ENCODE results near the gene ARV1. TPM values are rescaled to one million over a fixed set of nuclear protein-coding genes. Genes with fewer than 3 reads are reported as not detected.

The ARV1 gene
- total and polyA plus RNA-seq, 2 of the 13 experiments (the other 11 are each of a cell fraction or from before 2014, with no cell fraction given): 13.0 to 15.2 TPM

- CTCF ChIA-PET (ENCODE audit: low intra/inter-chr PET ratio, low total read pairs): no interaction called here
- no peak for DNase-seq (ENCODE audit: low spot score)
- no peak for ATAC-seq
- Histone ChIP-seq H3K4me2 (ENCODE audit: low read depth, low read length) (no peak overlapping the region), H3K27ac (ENCODE audit: extremely low read length, insufficient read depth, low read length) (no peak overlapping the region), H3K79me2 (ENCODE audit: insufficient read depth, low read length) (no peaks in the 10 kb centered on the region), H3K4me3 (replicated peaks in 1 of 3; ENCODE audit: insufficient read depth in 1 of 3, low read depth in 2 of 3, low read length in 3 of 3) (no peak overlapping the region), H3K9ac (ENCODE audit: insufficient read depth, low read depth, low read length) (no peak overlapping the region), H3K27me3 (ENCODE audit: control insufficient read depth in 1 of 2, insufficient read depth in 2 of 2, low read length in 2 of 2) (no peaks in the 10 kb centered on the region), H3K9me3 (ENCODE audit: low read length) (no peaks in the 10 kb centered on the region), H3K36me3 (replicated peaks in 1 of 2; ENCODE audit: control insufficient read depth in 1 of 2, insufficient read depth in 2 of 2, low read length in 2 of 2) (peaks cover 14 to 39% of the 10 kb centered on the region in 2 experiments; a peak in 4 of 5 replicates), H2AFZ (ENCODE audit: low read length) (no peak overlapping the region), H3K4me1 (ENCODE audit: insufficient read depth, low read length) (no peaks in the 10 kb centered on the region), H4K20me1 (ENCODE audit: insufficient read depth, low read length) (no peaks in the 10 kb centered on the region)
- intact Hi-C loops (cut with micrococcal nuclease; ENCODE audit: unreplicated experiment) (no loop called here), in situ Hi-C loops (cut with HindIII; ENCODE audit: extremely low pct_ligation_motif_present, low pct_unique_long_range_greater_than_20kb) (no loop called here)
- BruUV-seq (replicated peaks): no TSS peak
- no peak for FAIRE-seq
- 94% methylated on average over 1 of the region's 1 CpG for WGBS (ENCODE audit: low lambda C conversion rate)
- TF ChIP-seq ZSCAN29 (CRISPR knock-in tag; conservative IDR thresholded peaks at IDR 0.05): no peak
- no peak for TF ChIP-seq ZNF256 (CRISPR knock-in tag; conservative IDR thresholded peaks at IDR 0.05)
- no peak for TF ChIP-seq ZNF510 (CRISPR knock-in tag; IDR thresholded peaks at IDR 0.05; ENCODE audit: low read depth)
- POLR2A ChIA-PET: no interaction called here
These were observed 16.0 kb downstream of the ARV1 start for GRCh38 chr1:230994860-230995259.

GRCh38 chr1:231000201-231000600, 21.3 kb downstream of the ARV1 start:
- H3K4me2 ChIP-seq (ENCODE audit: low read depth, low read length): no peak overlapping the region
- ATAC-seq (no peak), DNase-seq (ENCODE audit: low spot score) (no peak), FAIRE-seq (no peak)
- WGBS (ENCODE audit: low lambda C conversion rate): 96% methylated on average over 4 of the region's 4 CpGs
- no peak overlapping the region for H2AFZ ChIP-seq (ENCODE audit: low read length)
- H3K27ac ChIP-seq (ENCODE audit: extremely low read length, insufficient read depth, low read length): no peak overlapping the region
- H4K20me1 ChIP-seq (ENCODE audit: insufficient read depth, low read length): no peaks in the 10 kb centered on the region
- H3K9me3 ChIP-seq (ENCODE audit: low read length): peaks cover 8% of the 10 kb centered on the region
- intact Hi-C loops (cut with micrococcal nuclease; ENCODE audit: unreplicated experiment): no loop called here
- BruUV-seq (replicated peaks): no TSS peak
- H3K36me3 ChIP-seq (replicated peaks in 1 of 2; ENCODE audit: control insufficient read depth in 1 of 2, insufficient read depth in 2 of 2, low read length in 2 of 2): peaks cover 12 to 45% of the 10 kb centered on the region in 2 experiments; a peak in 4 of 5 replicates
- no peak overlapping the region for H3K9ac ChIP-seq (ENCODE audit: insufficient read depth, low read depth, low read length)
- ChIA-PET CTCF (ENCODE audit: low intra/inter-chr PET ratio, low total read pairs) (no interaction called here), POLR2A (interaction anchor here (0.6 kb wide), 1 partner anchor 109 kb away, joined by 3 read pairs; no protein-coding TSS in a partner anchor)
- H3K79me2 ChIP-seq (ENCODE audit: insufficient read depth, low read length): no peaks in the 10 kb centered on the region
- no peaks in the 10 kb centered on the region for H3K4me1 ChIP-seq (ENCODE audit: insufficient read depth, low read length)
- no peak overlapping the region for H3K4me3 ChIP-seq (replicated peaks in 1 of 3; ENCODE audit: insufficient read depth in 1 of 3, low read depth in 2 of 3, low read length in 3 of 3)
- in situ Hi-C loops (cut with HindIII; ENCODE audit: extremely low pct_ligation_motif_present, low pct_unique_long_range_greater_than_20kb): no loop called here
- no peaks in the 10 kb centered on the region for H3K27me3 ChIP-seq (ENCODE audit: control insufficient read depth in 1 of 2, insufficient read depth in 2 of 2, low read length in 2 of 2)
- TF ChIP-seq ZNF639 (CRISPR knock-in tag; conservative IDR thresholded peaks at IDR 0.05) (no peak), SOX6 (IDR thresholded peaks at IDR 0.05) (no peak), SOX6 (CRISPR knock-in tag; IDR thresholded peaks at IDR 0.05) (no peak), ZZZ3 (CRISPR knock-in tag; IDR thresholded peaks at IDR 0.05; ENCODE audit: borderline replicate concordance) (no peak), ZNF431 (CRISPR knock-in tag; IDR thresholded peaks at IDR 0.05; ENCODE audit: borderline replicate concordance, low read depth) (no peak), GPBP1L1 (CRISPR knock-in tag; IDR thresholded peaks at IDR 0.05) (no peak), MYPOP (CRISPR knock-in tag; IDR thresholded peaks at IDR 0.05) (no peak), TAF15 (IDR thresholded peaks at IDR 0.05; ENCODE audit: low read depth, low read length, poor library complexity, severe bottlenecking) (no peak), JDP2 (CRISPR knock-in tag; IDR thresholded peaks at IDR 0.05; ENCODE audit: borderline replicate concordance) (no peak), HOMEZ (CRISPR knock-in tag; IDR thresholded peaks at IDR 0.05; ENCODE audit: low read depth) (no peak), ZNF570 (CRISPR knock-in tag; IDR thresholded peaks at IDR 0.05; ENCODE audit: borderline replicate concordance) (no peak)

Measured in HepG2 (cell line).